22Rv1 (cell line): ENCODE results near the gene ASTN1.

Source experiments
- H3K27ac ChIP-seq: fragments of 450-650 bp; 2 replicates; pipeline ENCODE4 v1.5.1; 2017
- ZFX ChIP-seq: fragments of 450-650 bp; IDR thresholded peaks from 2 replicates; pipeline ENCODE4 v1.6.1; 2017; ENCODE audit warnings: antibody characterized with exemption, borderline replicate concordance
- TF ChIP-seq, protein P1 (sequence below): fragments of 450-650 bp; IDR thresholded peaks from 2 replicates; pipeline ENCODE4 v1.5.1; 2017; ENCODE audit warnings: mild to moderate bottlenecking

Gene ASTN1

DNA sequence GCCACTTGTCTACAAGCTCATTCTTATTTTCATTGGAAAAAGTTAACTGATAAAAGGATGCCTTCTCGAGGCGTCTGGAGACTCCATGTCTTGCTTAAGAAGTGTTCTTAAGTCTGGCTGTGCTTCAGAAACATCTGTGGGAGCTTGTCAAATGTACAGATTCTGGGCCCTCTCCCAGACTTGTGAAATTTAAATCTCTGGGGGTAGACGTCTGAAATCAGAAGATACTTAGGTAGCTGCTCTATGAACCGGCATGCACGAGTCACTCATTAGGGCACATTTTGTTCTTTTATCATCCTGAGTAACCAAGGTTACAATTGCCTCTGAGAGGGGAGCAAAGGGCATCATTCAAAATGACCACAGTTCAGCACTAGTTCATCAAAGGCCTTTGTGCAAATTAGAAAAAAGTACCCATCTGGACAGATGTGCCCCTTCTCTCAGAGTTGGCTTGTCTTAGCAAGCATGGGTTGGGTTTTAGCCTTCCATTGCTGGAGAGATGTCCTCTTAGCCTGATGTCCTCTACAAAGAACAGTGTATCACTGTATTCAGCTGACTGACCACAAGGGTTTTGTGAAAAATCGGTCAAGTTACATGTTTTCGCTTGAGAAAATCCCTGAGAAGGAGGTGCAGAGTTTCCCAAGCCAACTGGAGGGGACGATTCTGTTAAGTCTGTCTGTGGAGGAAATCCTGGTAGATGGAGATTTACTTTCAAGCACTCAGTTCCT, 156.9 kb downstream of the ASTN1 start:
- H3K27ac ChIP-seq, result no peak overlapping the region
- TF ChIP-seq, protein P1, sequence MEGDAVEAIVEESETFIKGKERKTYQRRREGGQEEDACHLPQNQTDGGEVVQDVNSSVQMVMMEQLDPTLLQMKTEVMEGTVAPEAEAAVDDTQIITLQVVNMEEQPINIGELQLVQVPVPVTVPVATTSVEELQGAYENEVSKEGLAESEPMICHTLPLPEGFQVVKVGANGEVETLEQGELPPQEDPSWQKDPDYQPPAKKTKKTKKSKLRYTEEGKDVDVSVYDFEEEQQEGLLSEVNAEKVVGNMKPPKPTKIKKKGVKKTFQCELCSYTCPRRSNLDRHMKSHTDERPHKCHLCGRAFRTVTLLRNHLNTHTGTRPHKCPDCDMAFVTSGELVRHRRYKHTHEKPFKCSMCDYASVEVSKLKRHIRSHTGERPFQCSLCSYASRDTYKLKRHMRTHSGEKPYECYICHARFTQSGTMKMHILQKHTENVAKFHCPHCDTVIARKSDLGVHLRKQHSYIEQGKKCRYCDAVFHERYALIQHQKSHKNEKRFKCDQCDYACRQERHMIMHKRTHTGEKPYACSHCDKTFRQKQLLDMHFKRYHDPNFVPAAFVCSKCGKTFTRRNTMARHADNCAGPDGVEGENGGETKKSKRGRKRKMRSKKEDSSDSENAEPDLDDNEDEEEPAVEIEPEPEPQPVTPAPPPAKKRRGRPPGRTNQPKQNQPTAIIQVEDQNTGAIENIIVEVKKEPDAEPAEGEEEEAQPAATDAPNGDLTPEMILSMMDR, result no peak
- TF ChIP-seq ZFX, result no peak

DNA sequence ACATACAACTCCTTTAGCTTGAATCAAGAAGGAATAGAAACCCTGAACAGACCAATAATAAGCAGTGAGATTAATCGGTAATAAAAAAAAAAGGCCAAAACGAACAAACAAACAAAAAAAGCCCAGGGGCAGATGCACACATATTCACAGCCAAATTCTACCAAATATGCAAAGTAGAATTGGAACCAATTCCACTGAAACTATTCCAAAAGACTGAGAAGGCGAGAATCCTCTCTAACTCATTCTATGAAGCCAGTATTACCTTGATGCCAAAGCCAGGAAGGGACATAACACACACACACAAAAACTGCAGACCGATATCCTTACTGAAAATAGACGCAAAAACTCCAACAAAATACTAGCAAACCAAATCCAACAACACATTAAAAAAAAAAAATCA, 161.6 kb downstream of the ASTN1 start:
- H3K27ac ChIP-seq, result no peak overlapping the region
- TF ChIP-seq ZFX, result no peak
- TF ChIP-seq, protein P1, result no peak

DNA sequence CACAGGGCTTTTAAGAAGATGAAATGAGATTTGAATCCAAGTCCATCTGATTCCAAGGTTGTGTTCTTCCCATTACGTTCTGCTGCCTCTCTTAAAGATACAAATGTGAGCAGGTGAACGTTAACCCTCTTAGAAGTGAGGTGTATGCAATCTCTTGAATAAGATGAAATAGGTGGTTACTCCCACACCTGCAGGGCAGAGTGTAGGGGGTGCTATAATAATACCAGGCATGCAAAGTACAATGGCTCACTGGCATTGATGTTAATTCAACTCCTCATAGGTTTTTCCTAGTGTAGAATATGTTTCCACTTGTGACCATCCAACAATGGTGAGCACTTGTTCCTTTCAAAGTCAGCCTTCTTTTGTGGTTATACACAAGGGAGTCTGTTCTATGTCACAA, 163.0 kb downstream of the ASTN1 start:
- TF ChIP-seq ZFX, result no peak
- TF ChIP-seq, protein P1, result no peak
- no peak overlapping the region for H3K27ac ChIP-seq

DNA sequence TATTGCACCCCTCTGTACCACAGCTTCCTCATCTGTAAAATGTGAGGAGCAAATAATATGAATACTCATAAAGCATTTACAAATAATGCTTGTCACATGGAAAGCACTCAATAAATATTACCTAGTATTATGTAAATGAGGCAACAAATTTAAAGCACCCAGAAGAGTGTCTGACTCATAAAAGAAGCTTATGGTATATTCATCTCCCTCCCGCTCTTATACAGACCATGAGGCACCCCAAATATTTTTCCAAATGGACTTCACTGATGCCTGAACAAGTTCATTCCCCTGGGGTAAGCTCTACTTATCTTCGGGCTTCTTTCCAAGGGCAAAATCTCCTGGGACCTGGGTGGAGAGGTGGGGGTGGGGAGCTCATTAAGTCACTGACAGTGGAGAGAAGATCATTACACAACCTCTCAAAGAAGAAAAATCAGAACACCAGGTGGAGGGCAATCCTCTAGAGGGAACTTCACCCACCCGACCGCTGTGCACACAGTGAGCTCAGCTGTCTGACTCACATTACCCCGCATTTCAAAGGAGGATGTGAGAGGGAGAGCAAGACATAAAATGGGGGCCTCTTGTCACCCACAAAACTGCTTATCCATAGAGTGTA, 166.2 kb downstream of the ASTN1 start:
- TF ChIP-seq, protein P1, result no peak
- TF ChIP-seq ZFX, result no peak
- H3K27ac ChIP-seq, result no peak overlapping the region

DNA sequence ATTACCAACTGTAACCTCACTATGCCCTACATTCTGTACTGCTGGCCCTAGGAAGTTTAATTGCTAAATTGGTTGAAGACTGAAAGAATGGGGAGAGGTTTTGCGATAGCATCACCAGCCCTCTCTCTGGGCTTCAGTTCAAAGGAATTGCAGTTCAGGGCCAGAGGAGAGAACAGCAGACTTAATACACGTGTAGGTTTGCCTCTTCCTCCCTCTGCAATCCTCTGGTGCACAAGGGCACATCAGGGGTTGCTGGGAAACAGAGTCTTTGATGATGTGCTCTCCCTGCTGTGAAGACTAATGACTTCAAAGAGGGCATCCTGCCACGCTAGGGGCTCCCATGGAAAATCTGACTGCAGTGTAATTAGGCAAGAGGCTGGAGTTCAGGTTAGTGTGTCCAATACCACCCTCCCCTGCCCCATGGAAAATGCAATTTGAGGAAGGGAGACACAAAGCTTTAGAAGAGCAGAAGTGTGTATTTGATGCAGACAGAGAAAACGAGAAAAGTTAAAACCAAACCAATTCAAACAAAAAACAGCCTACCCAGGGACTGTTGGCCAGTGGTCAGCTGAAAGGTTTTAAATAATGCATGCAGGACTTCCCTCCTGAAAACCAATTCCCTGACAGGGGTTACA, 167.9 kb downstream of the ASTN1 start:
- H3K27ac ChIP-seq, result no peak overlapping the region
- TF ChIP-seq ZFX, result no peak
- TF ChIP-seq, protein P1, result no peak

DNA sequence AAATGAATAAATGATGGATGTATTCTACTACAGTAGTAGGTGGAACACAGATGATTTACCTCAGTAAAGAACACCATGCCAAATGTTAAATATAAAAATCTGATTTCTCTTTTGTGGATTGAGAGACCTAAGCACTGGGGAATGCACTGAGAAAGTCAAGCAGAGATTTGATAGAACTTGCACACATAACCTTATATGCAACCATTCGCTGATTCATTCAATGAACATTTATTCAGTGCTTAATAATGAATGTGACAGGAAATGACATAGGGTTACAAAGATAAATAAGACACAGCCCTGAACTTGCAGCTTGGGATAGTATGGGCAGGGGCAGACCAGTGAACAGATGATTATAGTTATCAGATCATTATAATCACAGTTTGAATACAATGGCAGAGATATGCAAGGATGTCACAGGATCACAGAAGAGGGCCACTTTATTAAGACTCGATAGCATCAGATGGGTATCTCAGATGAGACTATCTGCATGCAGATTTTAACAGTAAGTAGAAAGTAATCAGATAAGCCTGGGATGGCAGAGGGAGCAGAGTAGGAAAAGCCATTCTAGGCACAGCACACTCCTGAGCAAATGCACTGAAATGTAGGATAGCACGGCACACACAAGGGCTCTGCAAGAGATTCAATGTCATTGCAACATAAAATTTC, 169.4 kb downstream of the ASTN1 start:
- no peak overlapping the region for H3K27ac ChIP-seq
- no peak for TF ChIP-seq ZFX
- TF ChIP-seq, protein P1, result no peak
